Measurements from ENCODE around the gene ZNF2. TPM values are rescaled to one million over a fixed set of nuclear protein-coding genes. Genes with fewer than 3 reads are reported as not detected.
"Not testable (repeated sequence)": the region's sequence is repeated elsewhere in the genome, so short reads cannot be mapped to it uniquely, and the experiment has no call there.

ZNF2 gene
- total and polyA plus RNA-seq, 12 donors: 1.4 to 4.8 (median 3.5) TPM

DNA sequence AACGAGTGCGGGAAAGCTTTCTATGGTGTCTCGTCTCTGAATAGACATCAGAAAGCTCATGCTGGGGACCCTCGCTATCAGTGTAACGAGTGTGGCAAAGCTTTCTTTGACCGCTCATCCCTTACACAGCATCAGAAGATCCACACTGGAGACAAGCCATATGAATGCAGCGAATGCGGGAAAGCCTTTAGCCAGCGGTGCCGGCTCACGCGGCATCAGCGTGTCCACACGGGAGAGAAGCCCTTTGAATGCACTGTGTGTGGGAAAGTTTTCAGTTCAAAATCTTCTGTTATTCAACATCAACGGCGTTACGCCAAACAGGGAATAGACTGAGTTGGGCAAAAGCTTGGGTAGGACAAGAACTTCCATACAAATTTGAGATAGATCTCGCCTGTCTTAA, 16.2 kb downstream of the ZNF2 start:
- Histone ChIP-seq H3K4me3 (no peak overlapping the region), H3K27me3 (no peaks in the 10 kb centered on the region), H3K4me1 (peaks cover 0 to 13% (median 4%) of the 10 kb centered on the region in 9 donors), H3K27ac (no peak overlapping the region), H3K9me3 (peaks cover 0 to 44% (median 5%) of the 10 kb centered on the region in 11 donors), H3K36me3 (peaks cover 0 to 66% (median 42%) of the 10 kb centered on the region in 9 donors)
- intact Hi-C loops (cut with DNase I): no loop called here
- DNase-seq (no peak), ATAC-seq (no peak)
- TF ChIP-seq, protein P1, sequence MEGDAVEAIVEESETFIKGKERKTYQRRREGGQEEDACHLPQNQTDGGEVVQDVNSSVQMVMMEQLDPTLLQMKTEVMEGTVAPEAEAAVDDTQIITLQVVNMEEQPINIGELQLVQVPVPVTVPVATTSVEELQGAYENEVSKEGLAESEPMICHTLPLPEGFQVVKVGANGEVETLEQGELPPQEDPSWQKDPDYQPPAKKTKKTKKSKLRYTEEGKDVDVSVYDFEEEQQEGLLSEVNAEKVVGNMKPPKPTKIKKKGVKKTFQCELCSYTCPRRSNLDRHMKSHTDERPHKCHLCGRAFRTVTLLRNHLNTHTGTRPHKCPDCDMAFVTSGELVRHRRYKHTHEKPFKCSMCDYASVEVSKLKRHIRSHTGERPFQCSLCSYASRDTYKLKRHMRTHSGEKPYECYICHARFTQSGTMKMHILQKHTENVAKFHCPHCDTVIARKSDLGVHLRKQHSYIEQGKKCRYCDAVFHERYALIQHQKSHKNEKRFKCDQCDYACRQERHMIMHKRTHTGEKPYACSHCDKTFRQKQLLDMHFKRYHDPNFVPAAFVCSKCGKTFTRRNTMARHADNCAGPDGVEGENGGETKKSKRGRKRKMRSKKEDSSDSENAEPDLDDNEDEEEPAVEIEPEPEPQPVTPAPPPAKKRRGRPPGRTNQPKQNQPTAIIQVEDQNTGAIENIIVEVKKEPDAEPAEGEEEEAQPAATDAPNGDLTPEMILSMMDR (IDR thresholded peaks at IDR 0.05): no peak
- WGBS, 2 donors: 98% methylated on average over 18 of the region's 18 CpGs

DNA sequence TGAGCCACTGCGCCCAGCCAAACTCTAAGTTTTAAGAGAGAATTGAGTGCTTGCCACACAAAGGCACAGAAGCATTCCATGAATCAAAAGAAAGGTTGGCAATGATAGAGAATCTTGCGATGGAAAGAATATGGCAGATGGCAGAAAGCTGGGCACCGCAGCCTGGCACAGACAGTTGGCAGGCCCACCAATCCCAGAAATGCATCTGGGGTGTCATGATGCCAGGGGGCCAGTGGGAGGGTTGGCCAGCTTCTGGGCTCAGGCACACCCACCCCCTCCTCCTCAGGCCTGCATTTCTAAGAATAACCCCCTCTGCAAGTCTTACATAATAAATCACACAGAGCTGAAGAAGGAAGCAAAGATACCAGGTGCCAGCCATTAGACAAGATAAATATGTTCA, 19.6 kb downstream of the ZNF2 start:
- Histone ChIP-seq H3K4me3 (no peak overlapping the region), H3K36me3 (peaks cover 0 to 33% (median 29%) of the 10 kb centered on the region in 9 donors), H3K9me3 (peaks cover 0 to 37% (median 5%) of the 10 kb centered on the region in 11 donors), H3K27ac (no peak overlapping the region), H3K4me1 (no peaks in the 10 kb centered on the region), H3K27me3 (no peaks in the 10 kb centered on the region)
- TF ChIP-seq, protein P1 (IDR thresholded peaks at IDR 0.05): no peak
- WGBS, 2 donors: 98% methylated on average over 3 of the region's 3 CpGs
- intact Hi-C loops (cut with DNase I): no loop called here
- ATAC-seq (no peak), DNase-seq (no peak)

DNA sequence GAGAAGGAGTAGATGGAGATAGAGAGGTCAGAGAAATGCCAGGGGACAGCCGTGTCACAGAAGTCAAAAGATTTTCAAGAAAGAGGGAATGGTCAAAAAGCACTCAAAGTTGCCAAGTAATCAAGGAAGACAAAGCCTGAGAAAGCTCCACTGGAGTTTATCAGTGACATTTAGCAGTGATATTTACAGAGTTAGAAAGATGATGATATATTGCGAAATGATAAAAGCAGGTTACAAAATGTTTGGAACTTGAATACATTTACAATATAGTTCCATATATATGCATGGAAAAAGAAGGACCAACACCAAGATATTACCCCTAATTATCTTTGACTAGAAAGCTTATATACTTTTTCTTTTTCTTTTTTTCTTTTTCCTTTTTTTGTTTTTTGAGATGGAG, 20.4 kb downstream of the ZNF2 start:
- DNase-seq (no peak), ATAC-seq (no peak)
- Histone ChIP-seq H3K36me3 (peaks cover 0 to 26% (median 21%) of the 10 kb centered on the region in 9 donors), H3K27ac (no peak overlapping the region), H3K9me3 (peaks cover 0 to 31% (median 5%) of the 10 kb centered on the region in 11 donors), H3K4me3 (no peak overlapping the region), H3K27me3 (peaks cover 0 to 4% (median 0%) of the 10 kb centered on the region in 7 donors), H3K4me1 (no peaks in the 10 kb centered on the region)
- intact Hi-C loops (cut with DNase I): no loop called here
- 74 to 77% methylated on average over 2 of the region's 2 CpGs for WGBS, 2 donors
- TF ChIP-seq, protein P1 (IDR thresholded peaks at IDR 0.05): no peak

DNA sequence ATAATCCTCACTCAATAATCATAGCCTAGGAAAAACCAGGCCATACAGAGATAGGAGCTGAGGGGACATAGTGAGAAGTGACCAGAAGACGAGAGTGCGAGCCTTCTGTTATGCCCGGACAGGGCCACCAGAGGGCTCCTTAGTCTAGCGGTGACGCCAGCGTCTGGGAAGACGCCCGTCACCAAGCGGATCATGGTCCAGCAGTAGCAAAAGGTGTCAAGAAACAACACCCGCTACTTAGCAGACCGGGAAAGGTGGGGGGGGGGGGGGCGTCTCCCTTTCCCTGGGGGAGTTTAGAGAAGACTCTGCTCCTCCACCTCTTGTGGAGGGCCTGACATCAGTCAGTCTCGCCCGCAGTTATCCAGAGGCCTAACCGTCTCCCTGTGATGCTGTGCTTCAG, 27.3 kb downstream of the ZNF2 start:
- H3K27me3 ChIP-seq, H3K4me3 ChIP-seq, H3K27ac ChIP-seq, H3K36me3 ChIP-seq, ATAC-seq, H3K9me3 ChIP-seq, H3K4me1 ChIP-seq: not testable (repeated sequence)
- intact Hi-C loops (cut with DNase I): loop anchor here in 2 of 10 donors (5.0 to 10.0 kb wide), 2 partner anchors 122 to 124 kb away; no protein-coding TSS in a partner anchor
- TF ChIP-seq, protein P1 (IDR thresholded peaks at IDR 0.05): peak; percentile 34 to 70 (median 63)
- DNase-seq: peak; percentile 55 to 62
- WGBS, 2 donors: 18% methylated on average over 15 of the region's 15 CpGs
